Spinal cord (tissue), 10 donors: ENCODE results near the gene ARHGAP12. TPM values are rescaled to one million over a fixed set of nuclear protein-coding genes. Genes with fewer than 3 reads are reported as not detected.

Experiments
- DNase-seq, 6 donors: peaks; one replicate each; pipeline versions ENCODE4 v3.0.0 to v3.0.0-alpha.2; 2013 to 2015; ENCODE audit warnings: low spot score in 6 of 6, low read depth in 4 of 6
- H3K27ac ChIP-seq: one replicate; pipeline ENCODE4 v1.5.1; 2013; ENCODE audit warnings: low read depth, low read length, control low read depth
- H3K27me3 ChIP-seq: one replicate; pipeline ENCODE4 v1.6.1; 2013; ENCODE audit warnings: low read length; ENCODE audit not compliant: control insufficient read depth, insufficient read depth
- H3K36me3 ChIP-seq: one replicate; pipeline ENCODE4 v1.6.1; 2013; ENCODE audit warnings: low read length; ENCODE audit not compliant: control insufficient read depth, insufficient read depth
- H3K4me1 ChIP-seq: one replicate; pipeline ENCODE4 v1.6.1; 2013; ENCODE audit warnings: low read length; ENCODE audit not compliant: control insufficient read depth, insufficient read depth
- H3K4me3 ChIP-seq: one replicate; pipeline ENCODE4 v1.5.1; 2013; ENCODE audit warnings: low read depth, low read length, control low read depth
- H3K9me3 ChIP-seq: one replicate; pipeline ENCODE4 v1.6.1; 2013; ENCODE audit warnings: low read length; ENCODE audit not compliant: control insufficient read depth, insufficient read depth
- WGBS: methylation state at CpG from one replicate; pipeline ENCODE4 v1.1.5; 2013; ENCODE audit warnings: missing lambda C conversion rate; ENCODE audit not compliant: insufficient coverage; 5-methylcytosine and 5-hydroxymethylcytosine counted together
- polyA plus RNA-seq, 2 donors: library from polyadenylated mRNA; unstranded; fragments of 120-200 nt; gene quantifications; one replicate each; pipeline ENCODE4 v1.2.1, GENCODE V29; 2013; ENCODE audit not compliant: insufficient read length in 2 of 2
- total RNA-seq, 2 donors: library from RNA; depleted of rRNA in 1 of 2; stranded (reverse); fragments of 120-200 nt in 1 of 2; fragments of >200 nt in 1 of 2; gene quantifications; one replicate each; pipeline versions ENCODE4 v1.2.3 to v1.2.4, GENCODE V29; 2013 to 2014
- donor health status: healthy.

Gene ARHGAP12
- total and polyA plus RNA-seq, 4 donors = 40.0 to 87.2 (median 53.0) TPM

DNA sequence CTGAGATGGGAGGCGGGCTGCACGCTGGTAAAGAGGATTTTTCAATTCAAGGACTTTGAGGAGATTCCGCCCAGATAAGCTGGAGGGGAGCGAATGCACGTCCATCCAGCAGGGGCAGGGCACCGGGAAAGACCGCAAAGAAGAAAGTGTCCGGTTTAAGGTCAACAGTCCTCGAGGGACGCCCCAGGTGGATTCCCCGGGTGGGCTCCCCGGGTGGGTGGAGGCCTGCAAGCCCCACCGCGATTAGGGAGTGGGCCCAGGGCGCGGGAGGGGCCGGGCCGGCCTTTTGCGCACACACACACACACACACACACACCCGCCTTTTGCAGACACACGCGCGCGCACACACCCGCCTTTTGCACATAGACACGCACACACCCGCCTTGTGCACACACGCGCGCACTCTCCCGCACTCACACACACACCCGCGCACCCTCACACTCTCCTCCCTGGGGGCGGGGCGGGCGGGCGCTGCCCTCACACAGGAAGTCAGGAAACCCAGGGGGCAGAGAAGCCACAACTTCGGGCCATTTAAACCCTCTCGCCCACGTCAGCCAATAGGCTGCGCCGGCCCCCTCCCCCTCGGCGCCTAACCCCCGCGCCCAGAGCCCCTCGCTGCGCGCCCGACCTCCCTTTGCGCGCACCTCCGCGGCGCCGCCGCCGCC is 615 bp downstream of the ARHGAP12 start:
- Histone ChIP-seq H3K4me1 (peaks cover 10% of the 10 kb centered on the region), H3K4me3 (peak overlapping the region; percentile 91), H3K9me3 (no peaks in the 10 kb centered on the region), H3K36me3 (no peaks in the 10 kb centered on the region), H3K27ac (peak overlapping the region; percentile 73), H3K27me3 (no peaks in the 10 kb centered on the region)
- peak in 2 of 6 donors; percentile 81 to 82 for DNase-seq
- under 1% methylated on average over 57 of the region's 58 CpGs for WGBS

GRCh38 chr10:31927565-31927883 is 1.1 kb downstream of the ARHGAP12 start:
- Histone ChIP-seq H3K27ac (peak overlapping the region; percentile 73), H3K36me3 (no peaks in the 10 kb centered on the region)

GRCh38 chr10:31926765-31927564 is 1.7 kb downstream of the ARHGAP12 start:
- DNase-seq = peak in 1 of 6 donors; percentile 15
- peak overlapping the region; percentile 40 for H3K27ac ChIP-seq
- H3K4me3 ChIP-seq = peak overlapping the region; percentile 91
- WGBS = 14% methylated on average over 6 of the region's 22 CpGs
- no peaks in the 10 kb centered on the region for H3K27me3 ChIP-seq
- H3K9me3 ChIP-seq = no peaks in the 10 kb centered on the region
- H3K4me1 ChIP-seq = peaks cover 10% of the 10 kb centered on the region
- H3K36me3 ChIP-seq = no peaks in the 10 kb centered on the region

More at GRCh38 chr10:31927565-31927883, 1.1 kb downstream of the ARHGAP12 start:
- Histone ChIP-seq H3K4me1 (peaks cover 10% of the 10 kb centered on the region), H3K4me3 (peak overlapping the region; percentile 91), H3K27me3 (no peaks in the 10 kb centered on the region), H3K9me3 (no peaks in the 10 kb centered on the region)
- no peak for DNase-seq
- 0% methylated on average over 12 of the region's 12 CpGs for WGBS

GRCh38 chr10:31926160-31926559 is 2.5 kb downstream of the ARHGAP12 start:
- H3K27me3 ChIP-seq = no peaks in the 10 kb centered on the region
- H3K9me3 ChIP-seq = no peaks in the 10 kb centered on the region
- no peak for DNase-seq
- H3K4me1 ChIP-seq = peaks cover 10% of the 10 kb centered on the region
- no CpG with 5 or more reads among the region's 5 CpGs for WGBS
- no peaks in the 10 kb centered on the region for H3K36me3 ChIP-seq
- no peak overlapping the region for H3K4me3 ChIP-seq
- no peak overlapping the region for H3K27ac ChIP-seq

GRCh38 chr10:31924833-31925232 is 3.8 kb downstream of the ARHGAP12 start:
- no peak overlapping the region for H3K4me3 ChIP-seq
- DNase-seq = no peak
- no peaks in the 10 kb centered on the region for H3K36me3 ChIP-seq
- H3K4me1 ChIP-seq = peaks cover 10% of the 10 kb centered on the region
- no peak overlapping the region for H3K27ac ChIP-seq
- WGBS = no CpG with 5 or more reads among the region's 3 CpGs
- H3K9me3 ChIP-seq = no peaks in the 10 kb centered on the region
- H3K27me3 ChIP-seq = no peaks in the 10 kb centered on the region

GRCh38 chr10:31923389-31923788 is 5.2 kb downstream of the ARHGAP12 start:
- no peak for DNase-seq
- Histone ChIP-seq H3K36me3 (no peaks in the 10 kb centered on the region), H3K27me3 (no peaks in the 10 kb centered on the region), H3K9me3 (no peaks in the 10 kb centered on the region), H3K4me1 (peaks cover 6% of the 10 kb centered on the region), H3K27ac (no peak overlapping the region), H3K4me3 (no peak overlapping the region)
- no CpG with 5 or more reads among the region's 3 CpGs for WGBS

- no peaks in the 10 kb centered on the region for H3K9me3 ChIP-seq
- no peak overlapping the region for H3K4me3 ChIP-seq
- DNase-seq = no peak
- no peaks in the 10 kb centered on the region for H3K36me3 ChIP-seq
- 86% methylated on average over 3 of the region's 4 CpGs for WGBS
- no peaks in the 10 kb centered on the region for H3K4me1 ChIP-seq
- no peaks in the 10 kb centered on the region for H3K27me3 ChIP-seq
- no peak overlapping the region for H3K27ac ChIP-seq
These were observed 7.6 kb downstream of the ARHGAP12 start for GRCh38 chr10:31921031-31921430.

GRCh38 chr10:31920538-31920937 is 8.1 kb downstream of the ARHGAP12 start:
- no peaks in the 10 kb centered on the region for H3K4me1 ChIP-seq
- WGBS = no CpG with 5 or more reads among the region's 2 CpGs
- no peak overlapping the region for H3K4me3 ChIP-seq
- no peak for DNase-seq
- H3K27ac ChIP-seq = no peak overlapping the region
- H3K27me3 ChIP-seq = no peaks in the 10 kb centered on the region
- H3K9me3 ChIP-seq = no peaks in the 10 kb centered on the region
- no peaks in the 10 kb centered on the region for H3K36me3 ChIP-seq

GRCh38 chr10:31918671-31919409 is 9.8 kb downstream of the ARHGAP12 start:
- Histone ChIP-seq H3K4me1 (no peaks in the 10 kb centered on the region), H3K27ac (no peak overlapping the region), H3K4me3 (no peak overlapping the region), H3K9me3 (no peaks in the 10 kb centered on the region), H3K36me3 (no peaks in the 10 kb centered on the region), H3K27me3 (no peaks in the 10 kb centered on the region)
- 83% methylated on average over 1 of the region's 2 CpGs for WGBS
- DNase-seq = no peak
